H9 (cell line): ENCODE data around the gene BNIP5. TPM values are rescaled to one million over a fixed set of nuclear protein-coding genes. Genes with fewer than 3 reads are reported as not detected.

Source experiments
- DNase-seq: peaks from one replicate; pipeline ENCODE4 v3.0.0-alpha.2; 2017
- H2AFZ ChIP-seq: one replicate; pipeline ENCODE4 v1.6.1; 2013; ENCODE audit warnings: mild to moderate bottlenecking, low read length, control low read depth, moderate library complexity
- H2AK5ac ChIP-seq: 2 replicates; pipeline ENCODE4 v1.6.1; 2013; ENCODE audit warnings: low read length, control low read depth, mixed read lengths; ENCODE audit not compliant: insufficient read length
- H2BK120ac ChIP-seq: one replicate; pipeline ENCODE4 v1.6.1; 2013; ENCODE audit warnings: low read depth, mild to moderate bottlenecking, low read length, control low read depth, inconsistent platforms; ENCODE audit not compliant: poor library complexity, severe bottlenecking
- H2BK12ac ChIP-seq: 2 replicates; pipeline ENCODE4 v1.6.1; 2013; ENCODE audit warnings: low read length, control low read depth, mixed read lengths, low read depth; ENCODE audit not compliant: insufficient read length
- H2BK15ac ChIP-seq: 2 replicates; pipeline ENCODE4 v1.6.1; 2013; ENCODE audit warnings: low read depth, low read length, control low read depth
- H2BK20ac ChIP-seq: one replicate; pipeline ENCODE4 v1.6.1; 2013; ENCODE audit warnings: low read depth, mild to moderate bottlenecking, low read length, control low read depth, inconsistent platforms; ENCODE audit not compliant: poor library complexity, severe bottlenecking
- H2BK5ac ChIP-seq: 2 replicates; pipeline ENCODE4 v1.6.1; 2013; ENCODE audit warnings: low read length, control low read depth, mixed read lengths; ENCODE audit not compliant: insufficient read length
- H3K14ac ChIP-seq: 2 replicates; pipeline ENCODE4 v1.6.1; 2013; ENCODE audit warnings: low read length, control low read depth; ENCODE audit not compliant: insufficient read depth
- H3K18ac ChIP-seq: 2 replicates; pipeline ENCODE4 v1.6.1; 2013; ENCODE audit warnings: low read depth, mild to moderate bottlenecking, mixed read lengths, low read length, control low read depth; ENCODE audit not compliant: insufficient read length
- H3K23ac ChIP-seq: 2 replicates; pipeline ENCODE4 v1.6.1; 2013; ENCODE audit warnings: low read length, control low read depth, mixed read lengths, low read depth; ENCODE audit not compliant: insufficient read length
- H3K23me2 ChIP-seq: 2 replicates; pipeline ENCODE4 v1.6.1; 2013; ENCODE audit warnings: low read depth, mild to moderate bottlenecking, mixed read lengths, low read length, control low read depth; ENCODE audit not compliant: insufficient read length, poor library complexity, severe bottlenecking
- H3K27ac ChIP-seq: 2 replicates; pipeline ENCODE4 v1.5.1; 2013; ENCODE audit warnings: low read length, control low read depth, mixed read lengths, low read depth; ENCODE audit not compliant: insufficient read length
- H3K27me3 ChIP-seq: 2 replicates; pipeline ENCODE4 v1.6.1; 2013; ENCODE audit warnings: low read length, control low read depth, inconsistent platforms; ENCODE audit not compliant: insufficient read depth
- H3K4ac ChIP-seq: 2 replicates; pipeline ENCODE4 v1.6.1; 2013; ENCODE audit warnings: low read depth, mild to moderate bottlenecking, control low read depth, inconsistent platforms, low read length, moderate library complexity
- H3K4me1 ChIP-seq: 2 replicates; pipeline ENCODE4 v1.6.1; 2013; ENCODE audit warnings: low read length, control low read depth, inconsistent platforms; ENCODE audit not compliant: insufficient read depth
- H3K4me2 ChIP-seq: 2 replicates; pipeline ENCODE4 v1.6.1; 2013; ENCODE audit warnings: low read length, control low read depth, mixed read lengths; ENCODE audit not compliant: insufficient read length, insufficient read depth
- H3K56ac ChIP-seq: 2 replicates; pipeline ENCODE4 v1.6.1; 2013; ENCODE audit warnings: low read depth, mild to moderate bottlenecking, mixed read lengths, low read length, control low read depth; ENCODE audit not compliant: insufficient read length
- H3K79me1 ChIP-seq: 2 replicates; pipeline ENCODE4 v1.6.1; 2013; ENCODE audit warnings: low read depth, mild to moderate bottlenecking, moderate library complexity, low read length, control low read depth, inconsistent platforms; ENCODE audit not compliant: insufficient read depth, poor library complexity, severe bottlenecking
- H3K79me2 ChIP-seq: 2 replicates; pipeline ENCODE4 v1.6.1; 2013; ENCODE audit warnings: low read length, control low read depth, inconsistent platforms; ENCODE audit not compliant: insufficient read depth
- H3K9ac ChIP-seq: 2 replicates; pipeline ENCODE4 v1.6.1; 2013; ENCODE audit warnings: low read length, control low read depth, mixed read lengths; ENCODE audit not compliant: insufficient read length; ENCODE audit errors: extremely low read depth
- H3K9me3 ChIP-seq: one replicate; pipeline ENCODE4 v1.6.1; 2013; ENCODE audit warnings: low read depth, low read length, inconsistent platforms; ENCODE audit not compliant: control insufficient read depth
- H3T11ph ChIP-seq: one replicate; pipeline ENCODE4 v1.6.1; 2013; ENCODE audit warnings: mild to moderate bottlenecking, low read length, control low read depth, inconsistent platforms
- H4K20me1 ChIP-seq: one replicate; pipeline ENCODE4 v1.6.1; 2013; ENCODE audit not compliant: control insufficient read depth, insufficient read length, insufficient read depth
- H4K5ac ChIP-seq: 2 replicates; pipeline ENCODE4 v1.6.1; 2013; ENCODE audit warnings: low read depth, mild to moderate bottlenecking, mixed read lengths, low read length, control low read depth; ENCODE audit not compliant: insufficient read length
- H4K8ac ChIP-seq: replicated peaks from 2 replicates; pipeline ENCODE4 v1.6.1; 2013; ENCODE audit warnings: low read length, control low read depth, mixed read lengths, low read depth; ENCODE audit not compliant: insufficient read length
- H4K91ac ChIP-seq: 2 replicates; pipeline ENCODE4 v1.6.1; 2013; ENCODE audit warnings: low read depth, mild to moderate bottlenecking, moderate library complexity, mixed read lengths, low read length, control low read depth; ENCODE audit not compliant: insufficient read length
- H3K27ac Mint-ChIP-seq, 3 experiments: 2 replicates in 2 of 3; 3 replicates in 1 of 3; pipeline ENCODE4 v1.8.0; 2020 to 2021; ENCODE audit warnings: mixed read lengths in 3 of 3, mild to moderate bottlenecking in 1 of 3, moderate library complexity in 1 of 3
- H3K27me3 Mint-ChIP-seq: 2 replicates; pipeline ENCODE4 v1.8.0; 2021; ENCODE audit warnings: low read depth, mild to moderate bottlenecking, moderate library complexity, mixed read lengths
- H3K36me3 Mint-ChIP-seq, 3 experiments: 2 replicates in 2 of 3; 3 replicates in 1 of 3; pipeline ENCODE4 v1.8.0; 2020 to 2021; ENCODE audit warnings: low read depth in 3 of 3, mixed read lengths in 3 of 3; ENCODE audit not compliant: insufficient read depth in 1 of 3
- H3K4me1 Mint-ChIP-seq, 2 experiments: 2 replicates each; pipeline ENCODE4 v1.8.0; 2020; ENCODE audit warnings: mixed read lengths in 2 of 2
- H3K4me3 Mint-ChIP-seq, 2 experiments: 2 replicates in 1 of 2; 3 replicates in 1 of 2; pipeline ENCODE4 v1.8.0; 2020 to 2021; ENCODE audit warnings: mild to moderate bottlenecking in 2 of 2, mixed read lengths in 2 of 2, moderate library complexity in 1 of 2
- H3K9me3 Mint-ChIP-seq, 2 experiments: 2 replicates in 1 of 2; 3 replicates in 1 of 2; pipeline ENCODE4 v1.8.0; 2020; ENCODE audit warnings: mild to moderate bottlenecking in 2 of 2, mixed read lengths in 2 of 2, moderate library complexity in 1 of 2
- CTCF ChIP-seq: fragments of 200-600 bp; sonication (generic); conservative IDR thresholded peaks from 3 replicates; pipeline ENCODE4 v1.8.0; 2021; ENCODE audit warnings: antibody characterized with exemption, mild to moderate bottlenecking
- WGBS: extraction: QIAGEN DNeasy Blood & Tissue Kit; methylation state at CpG from one replicate; pipeline ENCODE4 v1.1.7; 2013; ENCODE audit warnings: missing lambda C conversion rate, low lambda C conversion rate, mixed read lengths; ENCODE audit not compliant: insufficient read length; ENCODE audit errors: extremely low coverage; 5-methylcytosine and 5-hydroxymethylcytosine counted together
- total RNA-seq: library from RNA; stranded (reverse); gene quantifications from 2 replicates; pipeline ENCODE4 v1.2.1, GENCODE V29; 2021

BNIP5 gene
- total RNA-seq, 1 experiment from 2014 or later: not detected

- Histone ChIP-seq H2AFZ (no peak overlapping the region), H3K14ac (no peak overlapping the region; the same call in 1 of the 2 replicates)
These were observed 34.5 kb upstream of the BNIP5 start for GRCh38 chr6:36371211-36371610.

More at GRCh38 chr6:36371211-36371610, 34.5 kb upstream of the BNIP5 start:
- no peak overlapping the region for H3K4me3 Mint-ChIP-seq
- WGBS: no CpG with 5 or more reads among the region's 9 CpGs
- Histone ChIP-seq H2AK5ac (no peak overlapping the region), H3K56ac (no peak overlapping the region), H2BK120ac (no peak overlapping the region), H4K91ac (no peak overlapping the region), H4K5ac (no peak overlapping the region), H3K9me3 (no peaks in the 10 kb centered on the region), H3K23ac (no peak overlapping the region), H3K4me1 (no peaks in the 10 kb centered on the region; the same call in 1 of the 2 replicates), H3K9ac (no peak overlapping the region), H3T11ph (no peak overlapping the region), H3K4ac (no peak overlapping the region), H2BK12ac (no peak overlapping the region), H3K23me2 (no peaks in the 10 kb centered on the region), H2BK5ac (no peak overlapping the region), H3K27ac (no peak overlapping the region), H3K79me2 (0 out of 2 replicates have a peak, but pooled peaks cover 2% of the 10 kb centered on the region), H2BK15ac (no peak overlapping the region), H3K79me1 (no peaks in the 10 kb centered on the region), H4K8ac (no peak overlapping the region), H2BK20ac (no peak overlapping the region), H3K27me3 (no peaks in the 10 kb centered on the region), H3K4me2 (no peak overlapping the region), H4K20me1 (no peaks in the 10 kb centered on the region), H3K18ac (no peak overlapping the region)
- H3K9me3 Mint-ChIP-seq: peaks cover 0 to 4% of the 10 kb centered on the region in 2 experiments; a peak in 2 of 5 replicates
- H3K4me1 Mint-ChIP-seq: peaks cover 10 to 21% of the 10 kb centered on the region in 2 experiments
- no peak for DNase-seq
- peak overlapping the region in 1 of 3 experiments; percentile 40; a peak in 1 of 7 replicates for H3K27ac Mint-ChIP-seq
- H3K27me3 Mint-ChIP-seq: peaks cover 7% of the 10 kb centered on the region
- H3K36me3 Mint-ChIP-seq: peaks cover 0 to 7% (median 0%) of the 10 kb centered on the region in 3 experiments; a peak in 2 of 7 replicates
- no peak for TF ChIP-seq CTCF
